Esophagus squamous epithelium (tissue), 5 donors: ENCODE data around the gene STK32C. TPM values are rescaled to one million over a fixed set of nuclear protein-coding genes. Genes with fewer than 3 reads are reported as not detected.

Source experiments
- DNase-seq: peaks from one replicate; lab custom pipeline; 2025; lab: John Stamatoyannopoulos, UW
- H3K27ac ChIP-seq, 4 donors: fragments of 200-600 bp; sonication (generic); one replicate each; pipeline ENCODE4 v1.5.1; 2016 to 2019; ENCODE audit warnings: mild to moderate bottlenecking in 1 of 4
- H3K27me3 ChIP-seq, 4 donors: fragments of 200-600 bp; sonication (generic); 1 replicate in 3 of 4; 2 replicates in 1 of 4; pipeline versions ENCODE4 v1.5.1 to v1.6.0; 2017 to 2021; ENCODE audit warnings: antibody characterized with exemption in 1 of 4
- H3K36me3 ChIP-seq, 3 donors: fragments of 200-600 bp; sonication (generic); one replicate each; pipeline ENCODE4 v1.5.1; 2016 to 2019
- H3K4me1 ChIP-seq, 3 donors: fragments of 200-600 bp; sonication (generic); one replicate each; pipeline ENCODE4 v1.5.1; 2017 to 2019
- H3K4me3 ChIP-seq, 4 donors: fragments of 200-600 bp; sonication (generic); 1 replicate in 3 of 4; 2 replicates in 1 of 4; pipeline ENCODE4 v1.5.1; 2016 to 2019; ENCODE audit warnings: mild to moderate bottlenecking in 2 of 4, moderate library complexity in 1 of 4
- H3K9me3 ChIP-seq, 3 donors: fragments of 200-600 bp; sonication (generic); one replicate each; pipeline ENCODE4 v1.5.1; 2016 to 2019
- POLR2A ChIP-seq, 4 donors: fragments of 450-650 bp; IDR thresholded peaks; one replicate each; pipeline ENCODE4 v1.6.1; 2017; ENCODE audit warnings: antibody characterized with exemption in 4 of 4, mild to moderate bottlenecking in 4 of 4, moderate library complexity in 3 of 4
- WGBS, 2 donors: methylation state at CpG; one replicate each; pipeline ENCODE4 v1.1.5; 2018; 5-methylcytosine and 5-hydroxymethylcytosine counted together
- intact Hi-C: fragments of 100-400 bp; cut with DNase I; formaldehyde crosslinking; loops from one replicate; pipeline ENCODE4 v1.15.0; 2022
- total RNA-seq, 4 donors: library from RNA; depleted of rRNA; stranded (reverse); fragments of >200 nt; gene quantifications; one replicate each; pipeline ENCODE4 v1.1.0, GENCODE V29; 2016
- TF ChIP-seq, protein P1 (sequence below), 6 experiments: fragments of 450-650 bp in 4 of 6; fragments of 200-600 bp in 2 of 6; sonication (generic) in 2 of 6; IDR thresholded peaks; one replicate each; pipeline ENCODE4 v1.5.1; 2016 to 2019; ENCODE audit warnings: antibody characterized with exemption in 6 of 6, mild to moderate bottlenecking in 4 of 6, moderate library complexity in 4 of 6
- donor health status: DM: yes; HTN: yes; CAD: no.

Gene STK32C
- total RNA-seq, 4 donors from 2014 or later: 2.3 to 5.5 (median 2.6) TPM

GRCh38 chr10:132251928-132252327 lies 55.8 kb downstream of the STK32C start:
- intact Hi-C loops: no loop called here
- H3K4me3 ChIP-seq: no peak overlapping the region
- H3K9me3 ChIP-seq: no peaks in the 10 kb centered on the region
- no peaks in the 10 kb centered on the region for H3K27me3 ChIP-seq
- no peak for TF ChIP-seq POLR2A (IDR thresholded peaks at IDR 0.05)
- TF ChIP-seq, protein P1, sequence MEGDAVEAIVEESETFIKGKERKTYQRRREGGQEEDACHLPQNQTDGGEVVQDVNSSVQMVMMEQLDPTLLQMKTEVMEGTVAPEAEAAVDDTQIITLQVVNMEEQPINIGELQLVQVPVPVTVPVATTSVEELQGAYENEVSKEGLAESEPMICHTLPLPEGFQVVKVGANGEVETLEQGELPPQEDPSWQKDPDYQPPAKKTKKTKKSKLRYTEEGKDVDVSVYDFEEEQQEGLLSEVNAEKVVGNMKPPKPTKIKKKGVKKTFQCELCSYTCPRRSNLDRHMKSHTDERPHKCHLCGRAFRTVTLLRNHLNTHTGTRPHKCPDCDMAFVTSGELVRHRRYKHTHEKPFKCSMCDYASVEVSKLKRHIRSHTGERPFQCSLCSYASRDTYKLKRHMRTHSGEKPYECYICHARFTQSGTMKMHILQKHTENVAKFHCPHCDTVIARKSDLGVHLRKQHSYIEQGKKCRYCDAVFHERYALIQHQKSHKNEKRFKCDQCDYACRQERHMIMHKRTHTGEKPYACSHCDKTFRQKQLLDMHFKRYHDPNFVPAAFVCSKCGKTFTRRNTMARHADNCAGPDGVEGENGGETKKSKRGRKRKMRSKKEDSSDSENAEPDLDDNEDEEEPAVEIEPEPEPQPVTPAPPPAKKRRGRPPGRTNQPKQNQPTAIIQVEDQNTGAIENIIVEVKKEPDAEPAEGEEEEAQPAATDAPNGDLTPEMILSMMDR (IDR thresholded peaks at IDR 0.05): no peak
- peaks cover 0 to 7% (median 0%) of the 10 kb centered on the region in 3 donors for H3K4me1 ChIP-seq
- H3K36me3 ChIP-seq: no peaks in the 10 kb centered on the region
- H3K27ac ChIP-seq: no peak overlapping the region
- no CpG with 5 or more reads among the region's 6 CpGs for WGBS, 2 donors
- DNase-seq: no peak

GRCh38 chr10:132250481-132251475 lies 57.0 kb downstream of the STK32C start:
- TF ChIP-seq, protein P1 (IDR thresholded peaks at IDR 0.05): no peak
- no peak for TF ChIP-seq POLR2A (IDR thresholded peaks at IDR 0.05)
- H3K4me3 ChIP-seq: no peak overlapping the region
- no peaks in the 10 kb centered on the region for H3K9me3 ChIP-seq
- H3K27me3 ChIP-seq: no peaks in the 10 kb centered on the region
- H3K4me1 ChIP-seq: peaks cover 0 to 7% (median 0%) of the 10 kb centered on the region in 3 donors
- DNase-seq: no peak
- no peaks in the 10 kb centered on the region for H3K36me3 ChIP-seq
- no peak overlapping the region for H3K27ac ChIP-seq
- 66 to 100% methylated on average over 2 to 14 of the region's 30 CpGs for WGBS, 2 donors
- intact Hi-C loops: no loop called here

- Histone ChIP-seq H3K36me3 (no peaks in the 10 kb centered on the region), H3K9me3 (no peaks in the 10 kb centered on the region), H3K27ac (no peak overlapping the region), H3K4me3 (no peak overlapping the region), H3K27me3 (no peaks in the 10 kb centered on the region), H3K4me1 (peaks cover 0 to 7% (median 0%) of the 10 kb centered on the region in 3 donors)
- intact Hi-C loops: no loop called here
- TF ChIP-seq POLR2A (IDR thresholded peaks at IDR 0.05): no peak
- TF ChIP-seq, protein P1 (IDR thresholded peaks at IDR 0.05): no peak
- WGBS, 2 donors: 60 to 69% methylated on average over 1 to 6 of the region's 17 CpGs
- no peak for DNase-seq
Measured at GRCh38 chr10:132249824-132250375, 57.9 kb downstream of the STK32C start.

DNA sequence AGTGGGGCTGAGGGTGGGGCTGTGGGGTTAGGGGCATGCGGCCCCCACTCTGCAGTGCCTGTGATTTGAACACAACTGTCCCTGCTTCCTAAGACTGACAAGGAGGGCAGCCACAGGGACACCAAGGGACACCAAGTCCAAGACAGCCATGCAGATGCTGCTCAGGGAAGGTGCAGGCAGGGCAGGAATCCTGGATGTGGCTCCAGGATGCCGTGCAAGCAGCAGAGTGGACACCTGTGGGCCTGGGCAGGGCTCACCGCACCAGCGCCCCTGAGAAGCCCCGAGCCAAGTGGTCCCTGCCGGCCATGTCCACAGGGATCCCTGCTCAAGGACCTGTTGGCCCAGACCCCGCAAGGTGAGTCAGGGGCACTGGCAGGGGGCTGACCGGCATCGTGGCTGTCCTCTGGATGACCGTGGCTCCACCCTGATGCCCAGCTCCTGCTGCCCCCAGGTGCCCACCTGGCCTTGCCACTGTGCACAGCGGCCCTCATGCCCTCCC lies 58.5 kb downstream of the STK32C start:
- H3K27me3 ChIP-seq: no peaks in the 10 kb centered on the region
- no peak overlapping the region for H3K4me3 ChIP-seq
- H3K4me1 ChIP-seq: peaks cover 0 to 7% (median 0%) of the 10 kb centered on the region in 3 donors
- WGBS, 2 donors: 87% methylated on average over 3 of the region's 11 CpGs; no CpG with 5 or more reads in 1 of the 2 donors
- intact Hi-C loops: no loop called here
- no peak overlapping the region for H3K27ac ChIP-seq
- no peak for TF ChIP-seq POLR2A (IDR thresholded peaks at IDR 0.05)
- TF ChIP-seq, protein P1 (IDR thresholded peaks at IDR 0.05): no peak
- DNase-seq: no peak
- H3K9me3 ChIP-seq: no peaks in the 10 kb centered on the region
- H3K36me3 ChIP-seq: no peaks in the 10 kb centered on the region
